Fibroblast of lung (primary cell): Measurements from ENCODE around the gene ZFYVE27. TPM values are rescaled to one million over a fixed set of nuclear protein-coding genes. Genes with fewer than 3 reads are reported as not detected.

Experiments used
- DNase-seq, 2 donors: peaks; one replicate each; pipeline versions ENCODE4 v3.0.0 to v3.0.0-alpha.2; 2010; ENCODE audit warnings: low read depth in 2 of 2
- H2AFZ ChIP-seq: 2 replicates; pipeline ENCODE4 v1.5.1; 2012; ENCODE audit warnings: low read length, control low read depth, inconsistent platforms
- H3K27ac ChIP-seq: 2 replicates; pipeline ENCODE4 v1.5.1; 2011; ENCODE audit warnings: low read length, control low read depth; ENCODE audit not compliant: insufficient read depth
- H3K27me3 ChIP-seq: 2 replicates; pipeline ENCODE4 v1.5.1; 2011; ENCODE audit warnings: mild to moderate bottlenecking, low read length; ENCODE audit not compliant: control insufficient read depth, insufficient read depth
- H3K36me3 ChIP-seq: 2 replicates; pipeline ENCODE4 v1.5.1; 2011; ENCODE audit warnings: low read length; ENCODE audit not compliant: control insufficient read depth, insufficient read depth
- H3K4me1 ChIP-seq: 2 replicates; pipeline ENCODE4 v1.5.1; 2011; ENCODE audit warnings: low read length; ENCODE audit not compliant: control insufficient read depth, insufficient read depth; ENCODE audit errors: extremely low read depth
- H3K4me2 ChIP-seq: 2 replicates; pipeline ENCODE4 v1.5.1; 2011; ENCODE audit warnings: low read length, control low read depth; ENCODE audit not compliant: insufficient read depth; ENCODE audit errors: extremely low read depth
- H3K4me3 ChIP-seq, 4 experiments: fragments of 200-600 bp in 1 of 4; sonication (generic) in 1 of 4; replicated peaks in 1 of 4; 2 replicates each; pipeline ENCODE4 v1.5.1; 2011 to 2016; ENCODE audit warnings: low read length in 4 of 4, low read depth in 3 of 4, mild to moderate bottlenecking in 3 of 4, control low read depth in 2 of 4, inconsistent platforms in 1 of 4, mixed read lengths in 1 of 4; ENCODE audit not compliant: insufficient read depth in 1 of 4; ENCODE audit errors: control extremely low read depth in 1 of 4
- H3K79me2 ChIP-seq: 2 replicates; pipeline ENCODE4 v1.5.1; 2012; ENCODE audit warnings: mild to moderate bottlenecking, low read length, inconsistent platforms; ENCODE audit not compliant: control insufficient read depth, insufficient read depth
- H3K9ac ChIP-seq: 2 replicates; pipeline ENCODE4 v1.5.1; 2011; ENCODE audit warnings: mild to moderate bottlenecking, low read length, control low read depth; ENCODE audit not compliant: insufficient read depth
- H3K9me3 ChIP-seq: 2 replicates; pipeline ENCODE4 v1.5.1; 2012; ENCODE audit warnings: low read depth, low read length; ENCODE audit not compliant: control insufficient read depth, insufficient read depth
- H4K20me1 ChIP-seq: 2 replicates; pipeline ENCODE4 v1.5.1; 2011; ENCODE audit warnings: low read length; ENCODE audit not compliant: control insufficient read depth, insufficient read depth; ENCODE audit errors: extremely low read depth
- CTCF ChIP-seq, 2 donors: IDR thresholded peaks in 1 of 2; conservative IDR thresholded peaks in 1 of 2; 1 replicate in 1 of 2; 2 replicates in 1 of 2; pipeline ENCODE4 v1.5.1; 2011 to 2012; ENCODE audit warnings: low read length in 2 of 2, control low read depth in 1 of 2, inconsistent platforms in 1 of 2, low read depth in 1 of 2, mild to moderate bottlenecking in 1 of 2
- EZH2 ChIP-seq: IDR thresholded peaks from 2 replicates; pipeline ENCODE4 v1.5.1; 2012; ENCODE audit warnings: low read length, control low read depth, mild to moderate bottlenecking; ENCODE audit errors: missing control alignments
- polyA plus RNA-seq, 2 donors: library from polyadenylated mRNA; depleted of rRNA in 1 of 2; stranded (reverse) in 1 of 2; unstranded in 1 of 2; fragments of >200 nt; gene quantifications; 2 replicates each; pipeline ENCODE4 v1.2.1, GENCODE V29; 2011 to 2012; ENCODE audit warnings: missing spikeins in 1 of 2
- total RNA-seq: library from RNA; depleted of rRNA; stranded (reverse); fragments of >200 nt; gene quantifications from 2 replicates; pipeline ENCODE4 v1.2.1, GENCODE V29; 2014

ZFYVE27 gene
- total and polyA plus RNA-seq, 2 donors (not counting 1 experiment from before 2014, with no cell fraction given): 8.3 to 22.1 TPM

- no peak overlapping the region for H2AFZ ChIP-seq
- H3K4me3 ChIP-seq: no peak overlapping the region
- H3K4me2 ChIP-seq: no peak overlapping the region
- H3K27ac ChIP-seq: no peak overlapping the region
- peaks cover 5% of the 10 kb centered on the region for H3K4me1 ChIP-seq
- no peaks in the 10 kb centered on the region for H3K9me3 ChIP-seq
- H3K27me3 ChIP-seq: no peaks in the 10 kb centered on the region
- no peak overlapping the region for H3K9ac ChIP-seq
- H3K36me3 ChIP-seq: no peaks in the 10 kb centered on the region
- TF ChIP-seq EZH2 (no peak), CTCF (conservative IDR thresholded peaks at IDR 0.05 in 1 of 2, IDR thresholded peaks at IDR 0.05 in 1 of 2; ENCODE audit: low read depth in 1 of 2, low read length in 2 of 2) (peak; percentile 87 to 94)
- H4K20me1 ChIP-seq: no peaks in the 10 kb centered on the region
- DNase-seq: peak; percentile 58 to 82
- H3K79me2 ChIP-seq: no peaks in the 10 kb centered on the region
Observed at GRCh38 chr10:97731346-97732051, 5.4 kb upstream of the ZFYVE27 start.

DNA sequence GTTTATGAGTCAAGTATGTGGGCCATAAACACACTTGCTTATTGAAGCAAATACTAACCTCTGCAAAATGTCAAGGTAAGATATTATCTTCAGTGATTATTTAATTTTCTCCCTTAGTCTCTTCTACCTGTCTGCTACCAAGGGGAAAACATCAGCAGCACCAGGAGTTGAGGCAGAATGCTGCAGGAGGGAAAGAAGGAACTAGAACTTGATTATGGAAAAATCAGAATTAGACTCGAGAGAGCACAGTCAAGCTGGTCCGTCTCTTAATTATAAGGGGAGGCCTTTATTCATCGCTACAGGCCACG is 4.9 kb upstream of the ZFYVE27 start:
- Histone ChIP-seq H3K36me3 (no peaks in the 10 kb centered on the region), H3K4me1 (peaks cover 2% of the 10 kb centered on the region), H2AFZ (no peak overlapping the region), H3K27me3 (no peaks in the 10 kb centered on the region), H3K4me3 (no peak overlapping the region), H3K27ac (no peak overlapping the region), H3K9ac (no peak overlapping the region), H3K9me3 (no peaks in the 10 kb centered on the region), H3K4me2 (no peak overlapping the region), H4K20me1 (no peaks in the 10 kb centered on the region), H3K79me2 (no peaks in the 10 kb centered on the region)
- no peak for TF ChIP-seq EZH2
- no peak for TF ChIP-seq CTCF (conservative IDR thresholded peaks at IDR 0.05 in 1 of 2, IDR thresholded peaks at IDR 0.05 in 1 of 2; ENCODE audit: low read depth in 1 of 2, low read length in 2 of 2)
- DNase-seq: no peak

DNA sequence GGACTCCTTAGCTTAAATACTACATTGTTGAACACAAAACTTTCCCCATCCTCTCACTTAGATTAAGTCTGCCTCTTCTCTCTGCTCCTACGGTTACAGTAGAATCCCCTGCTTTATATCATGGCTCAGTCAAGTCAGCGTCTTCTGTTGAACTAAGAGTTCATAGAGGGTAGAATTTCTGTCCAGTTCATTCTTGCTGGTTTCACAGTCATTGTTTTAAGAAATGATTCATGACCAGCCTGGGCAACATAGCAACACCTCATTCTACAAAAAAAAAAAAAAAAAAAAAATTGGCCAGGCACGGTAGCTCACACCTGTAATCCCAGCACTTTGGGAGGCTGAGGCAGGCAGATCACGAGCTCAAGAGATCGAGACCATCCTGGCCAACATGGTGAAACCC is 3.7 kb upstream of the ZFYVE27 start:
- Histone ChIP-seq H3K36me3 (no peaks in the 10 kb centered on the region), H3K9me3 (no peaks in the 10 kb centered on the region), H3K27me3 (no peaks in the 10 kb centered on the region), H3K27ac (no peak overlapping the region), H4K20me1 (no peaks in the 10 kb centered on the region), H3K79me2 (peaks cover 10% of the 10 kb centered on the region), H3K4me2 (no peak overlapping the region), H3K4me3 (no peak overlapping the region), H3K9ac (no peak overlapping the region), H2AFZ (no peak overlapping the region), H3K4me1 (peaks cover 4% of the 10 kb centered on the region)
- no peak for DNase-seq
- TF ChIP-seq EZH2: no peak
- TF ChIP-seq CTCF (conservative IDR thresholded peaks at IDR 0.05 in 1 of 2, IDR thresholded peaks at IDR 0.05 in 1 of 2; ENCODE audit: low read depth in 1 of 2, low read length in 2 of 2): no peak
